A549 (cell line): ENCODE measurements around the gene TMEM235. TPM values are rescaled to one million over a fixed set of nuclear protein-coding genes. Genes with fewer than 3 reads are reported as not detected.

Experiments used
- ATAC-seq, 2 experiments: fragments of 200-7000 bp in 1 of 2; fragments of >200 bp in 1 of 2; cut with Nextera tagmentation in 1 of 2; cut with Tn5 transposase in 1 of 2; 3 replicates each; pipeline versions ENCODE4 v1.8.0 to v1.9.1; 2018 to 2020; ENCODE audit warnings: mild to moderate bottlenecking in 1 of 2, moderate library complexity in 1 of 2
- CTCF ChIA-PET: fragments of 300-600 bp; sonication (Branson Sonifier 250); formaldehyde crosslinking; extraction: SDS; loops from one replicate; lab custom pipeline; 2021; ENCODE audit warnings: antibody characterized with exemption, inconsistent platforms; lab: Yijun Ruan, JAX
- POLR2A ChIA-PET: fragments of 350-600 bp; formaldehyde crosslinking; extraction: SDS; loops from one replicate; lab custom pipeline; 2021; ENCODE audit warnings: antibody characterized with exemption, inconsistent platforms; lab: Yijun Ruan, JAX
- DNase-seq, 2 experiments: peaks; one replicate each; pipeline versions ENCODE4 v3.0.0 to v3.0.0-alpha.2; 2011 to 2016; ENCODE audit warnings: low read depth in 1 of 2, low spot score in 1 of 2
- FAIRE-seq: peaks from 2 replicates; lab custom pipeline; 2011; peaks lifted over from hg19 to GRCh38; lab: Jason Lieb, UNC
- H3K27ac ChIP-seq, 2 experiments: fragments of >200 bp; sonication (Bioruptor Twin); formaldehyde crosslinking; 3 replicates each; pipeline ENCODE4 v1.5.1; 2016 to 2017
- H3K4me1 ChIP-seq: fragments of >200 bp; sonication (Bioruptor Twin); formaldehyde crosslinking; 3 replicates; pipeline ENCODE4 v1.6.1; 2016
- H3K4me2 ChIP-seq: fragments of >200 bp; sonication (Bioruptor Twin); formaldehyde crosslinking; 3 replicates; pipeline ENCODE4 v1.6.1; 2016
- H3K4me3 ChIP-seq: fragments of >200 bp; sonication (Bioruptor Twin); formaldehyde crosslinking; 3 replicates; pipeline ENCODE4 v1.5.1; 2016
- H3K9me3 ChIP-seq: fragments of >200 bp; sonication (Bioruptor Twin); formaldehyde crosslinking; 3 replicates; pipeline ENCODE4 v1.6.1; 2016
- BHLHE40 ChIP-seq: IDR thresholded peaks from 2 replicates; pipeline ENCODE4 v1.6.1; 2012; ENCODE audit warnings: low read depth, low read length, inconsistent platforms
- CBX8 ChIP-seq: fragments of 200-600 bp; sonication (generic); IDR thresholded peaks from 2 replicates; pipeline ENCODE4 v1.6.1; 2016
- E2F6 ChIP-seq: IDR thresholded peaks from 2 replicates; pipeline ENCODE4 v1.6.1; 2012; ENCODE audit warnings: low read depth, borderline replicate concordance
- EP300 ChIP-seq, 2 experiments: fragments of >200 bp; sonication (Bioruptor Twin); formaldehyde crosslinking; IDR thresholded peaks; 2 replicates in 1 of 2; 3 replicates in 1 of 2; pipeline ENCODE4 v1.6.1; 2016 to 2017
- FOSB ChIP-seq: fragments of 250-450 bp; sonication (Bioruptor Pico); IDR thresholded peaks from 2 replicates; pipeline ENCODE4 v1.5.0; 2020; ENCODE audit warnings: mild to moderate bottlenecking, moderate library complexity
- FOXS1 ChIP-seq: fragments of 250-450 bp; sonication (Bioruptor Pico); IDR thresholded peaks from 2 replicates; pipeline ENCODE4 v1.5.0; 2020; ENCODE audit warnings: mild to moderate bottlenecking, moderate library complexity
- HOXB5 ChIP-seq: fragments of 250-450 bp; sonication (Bioruptor Pico); IDR thresholded peaks from 2 replicates; pipeline ENCODE4 v1.5.0; 2020; ENCODE audit warnings: mild to moderate bottlenecking, moderate library complexity
- MAFK ChIP-seq: fragments of 450-650 bp; IDR thresholded peaks from 2 replicates; pipeline ENCODE4 v1.6.1; 2014; ENCODE audit not compliant: partially characterized antibody
- MAX ChIP-seq: IDR thresholded peaks from 2 replicates; pipeline ENCODE4 v1.6.1; 2012
- NFE2L2 ChIP-seq: fragments of 150-350 bp; conservative IDR thresholded peaks from 2 replicates; pipeline ENCODE4 v1.6.1; 2014; ENCODE audit warnings: low read length
- NR3C1 ChIP-seq: fragments of >200 bp; sonication (Bioruptor Twin); formaldehyde crosslinking; IDR thresholded peaks from 3 replicates; pipeline ENCODE4 v1.6.1; 2017
- POLR2A ChIP-seq: IDR thresholded peaks from 2 replicates; pipeline ENCODE4 v1.6.1; 2012; ENCODE audit warnings: mild to moderate bottlenecking, low read length
- POLR2AphosphoS2 ChIP-seq: conservative IDR thresholded peaks from 2 replicates; pipeline ENCODE4 v1.6.1; 2012; ENCODE audit warnings: low read length, improper control_type of control experiment, inconsistent platforms
- RARB ChIP-seq: fragments of 250-450 bp; sonication (Bioruptor Pico); IDR thresholded peaks from 2 replicates; pipeline ENCODE4 v1.8.0; 2021; ENCODE audit warnings: mild to moderate bottlenecking, moderate library complexity
- REST ChIP-seq: fragments of 200-600 bp; sonication (generic); IDR thresholded peaks from 2 replicates; pipeline ENCODE4 v1.6.1; 2016; ENCODE audit warnings: antibody characterized with exemption, mild to moderate bottlenecking, moderate library complexity
- RNF2 ChIP-seq: fragments of 200-600 bp; sonication (generic); IDR thresholded peaks from 2 replicates; pipeline ENCODE4 v1.6.1; 2016; ENCODE audit warnings: low read depth, mild to moderate bottlenecking, antibody characterized with exemption, moderate library complexity, borderline replicate concordance
- ZFP36 ChIP-seq: fragments of 450-650 bp; IDR thresholded peaks from 2 replicates; pipeline ENCODE4 v1.6.1; 2014; ENCODE audit warnings: borderline replicate concordance; ENCODE audit not compliant: partially characterized antibody
- WGBS: methylation state at CpG from one replicate; pipeline ENCODE4 v1.1.6; 2017; ENCODE audit errors: missing lambda C conversion rate; 5-methylcytosine and 5-hydroxymethylcytosine counted together
- polyA plus RNA-seq, 4 experiments: library from polyadenylated mRNA; depleted of rRNA in 3 of 4; stranded (reverse); fragments of >200 nt; fragmentation: RNase III in 1 of 4; extraction: RNeasy Plus Mini Kit Qiagen cat#74134 plus additional on column Dnase treatment in 1 of 4; gene quantifications; 2 replicates in 3 of 4; 3 replicates in 1 of 4; pipeline ENCODE4 v1.2.3, GENCODE V29; 2011 to 2017

TMEM235 gene
- polyA plus RNA-seq, 2 of the 4 experiments (the other 2 are of a cell fraction): not detected

GRCh38 chr17:78225088-78225865 is 6.2 kb upstream of the TMEM235 start:
- H3K27ac ChIP-seq: no peak overlapping the region
- no peak overlapping the region for H3K4me3 ChIP-seq
- POLR2A ChIA-PET: no interaction called here
- no peak for DNase-seq
- TF ChIP-seq MAX (no peak), POLR2AphosphoS2 (peak; percentile 30), FOXS1 (no peak), E2F6 (0 out of 2 replicates have a peak, but pooled peaks have one; percentile 24), FOSB (CRISPR knock-in tag) (peak; percentile 26; the same call in 1 of the 2 replicates), CBX8 (no peak), POLR2A (no peak), RARB (CRISPR knock-in tag) (0 out of 2 replicates have a peak, but pooled peaks have one; percentile 34), REST (no peak)
- H3K9me3 ChIP-seq: no peaks in the 10 kb centered on the region
- 93% methylated on average over 16 of the region's 16 CpGs for WGBS
- H3K4me2 ChIP-seq: no peak overlapping the region
- FAIRE-seq: no peak
- H3K4me1 ChIP-seq: no peaks in the 10 kb centered on the region
- ATAC-seq: no peak
- CTCF ChIA-PET: interaction anchor here (0.6 to 17.1 kb wide), 6 partner anchors 27 to 196 kb away, joined by 3 to 150 read pairs (median 4); no protein-coding TSS in a partner anchor

GRCh38 chr17:78226055-78226758 is 5.2 kb upstream of the TMEM235 start:
- peak; percentile 22 to 31; a peak in 3 of 6 replicates for ATAC-seq
- CTCF ChIA-PET: interaction anchor here (1.0 to 17.1 kb wide), 9 partner anchors 20 to 482 kb away, joined by 3 to 150 read pairs (median 4); partner anchors contain the start of gene TK1
- no peak for TF ChIP-seq EP300 (IDR thresholded peaks at IDR 0.05)
- TF ChIP-seq MAFK: peak; percentile 91
- WGBS: 77% methylated on average over 12 of the region's 12 CpGs
- Histone ChIP-seq H3K4me1 (no peaks in the 10 kb centered on the region), H3K27ac (no peak overlapping the region), H3K9me3 (no peaks in the 10 kb centered on the region), H3K4me2 (no peak overlapping the region), H3K4me3 (no peak overlapping the region)
- POLR2A ChIA-PET: no interaction called here
- no peak for FAIRE-seq
- DNase-seq: no peak

GRCh38 chr17:78226759-78227454 is 4.5 kb upstream of the TMEM235 start:
- POLR2A ChIA-PET: no interaction called here
- FAIRE-seq: no peak
- 72% methylated on average over 20 of the region's 20 CpGs for WGBS
- H3K9me3 ChIP-seq: no peaks in the 10 kb centered on the region
- ATAC-seq: peak in 1 of 2 experiments; percentile 14; a peak in 3 of 6 replicates
- CTCF ChIA-PET: interaction anchor here (1.0 to 17.1 kb wide), 7 partner anchors 21 to 481 kb away, joined by 3 to 150 read pairs (median 4); partner anchors contain the start of gene TK1
- H3K4me2 ChIP-seq: no peak overlapping the region
- no peak for DNase-seq
- H3K4me3 ChIP-seq: no peak overlapping the region
- TF ChIP-seq NFE2L2: no peak
- no peak for TF ChIP-seq RNF2
- no peak for TF ChIP-seq REST
- TF ChIP-seq BHLHE40: no peak
- TF ChIP-seq ZFP36: no peak
- TF ChIP-seq NR3C1: no peak
- no peak for TF ChIP-seq HOXB5
- no peak for TF ChIP-seq POLR2AphosphoS2
- no peaks in the 10 kb centered on the region; the same call in 2 of the 3 replicates for H3K4me1 ChIP-seq
- H3K27ac ChIP-seq: no peak overlapping the region
